Measurements from ENCODE around the gene NADK.

The NADK gene

DNA sequence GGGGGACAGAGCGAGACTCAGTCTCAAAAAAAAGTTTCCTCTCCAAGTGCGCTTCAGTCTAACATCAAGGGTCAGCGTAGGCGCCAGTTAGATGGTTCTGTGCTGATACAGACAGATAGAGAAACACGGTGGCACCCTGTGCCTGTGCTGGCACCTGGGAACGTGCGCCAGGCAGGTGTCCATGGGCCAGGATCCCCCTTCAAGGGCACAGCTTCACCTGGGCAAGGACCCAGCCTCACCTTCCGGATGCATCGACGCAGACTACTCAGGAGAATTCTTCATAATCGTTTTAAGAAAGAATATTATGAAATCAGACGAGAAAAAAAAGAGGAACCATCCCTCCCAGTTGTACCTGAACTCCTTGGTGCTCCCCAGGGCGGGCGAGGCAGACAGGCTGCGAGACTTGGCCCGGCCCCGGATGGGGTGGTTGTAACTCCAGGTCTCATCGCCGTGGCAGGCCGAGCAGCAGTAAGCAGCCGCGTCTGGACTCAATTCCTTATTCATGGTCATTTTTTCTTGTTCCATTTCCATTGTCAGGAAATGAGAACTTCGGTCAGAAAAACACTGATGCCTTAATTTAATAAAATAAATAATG is 13.3 kb downstream of the NADK start:
- no peak overlapping the region for H3K4me2 ChIP-seq (ENCODE audit: low read length)
- WGBS (ENCODE audit: extremely low coverage, insufficient coverage, low lambda C conversion rate), result no CpG with 5 or more reads among the region's 23 CpGs
- no peak overlapping the region for H4K8ac ChIP-seq (ENCODE audit: low read depth, low read length)

GRCh38 chr1:1763657-1764621 is 14.3 kb downstream of the NADK start:
- no peak overlapping the region for H2BK5ac ChIP-seq (ENCODE audit: low read length)
- H2BK120ac ChIP-seq (ENCODE audit: low read depth, low read length), result no peak overlapping the region
- no peak overlapping the region for H3K23ac ChIP-seq (ENCODE audit: low read length)
- no peak overlapping the region for H4K5ac ChIP-seq (ENCODE audit: low read length)
- no peak overlapping the region for H3K4ac ChIP-seq (ENCODE audit: low read depth, low read length)
- H2BK15ac ChIP-seq (replicated peaks; ENCODE audit: low read depth), result no peak overlapping the region
- H3K9ac ChIP-seq (ENCODE audit: low read length), result no peak overlapping the region
- no peaks in the 10 kb centered on the region for H3K36me3 ChIP-seq (ENCODE audit: control insufficient read depth, insufficient read depth, low read length)
- no peak overlapping the region for H3K27ac ChIP-seq (ENCODE audit: low read depth, low read length)
- no peaks in the 10 kb centered on the region for H3K4me1 ChIP-seq (ENCODE audit: control insufficient read depth, low read depth, low read length)
- WGBS (ENCODE audit: extremely low coverage, insufficient coverage, low lambda C conversion rate), result no CpG with 5 or more reads among the region's 32 CpGs
- H3K4me3 ChIP-seq (ENCODE audit: low read length), result no peak overlapping the region
- DNase-seq, result no peak
- no peak overlapping the region for H2AK5ac ChIP-seq (ENCODE audit: low read length)
- H3K27me3 ChIP-seq (ENCODE audit: insufficient read depth, low read length, poor library complexity), result no peaks in the 10 kb centered on the region
- H3K56ac ChIP-seq (ENCODE audit: low read length), result no peak overlapping the region
- H3K79me1 ChIP-seq (ENCODE audit: low read length), result peaks cover 10% of the 10 kb centered on the region
- no peak overlapping the region for H3K4me2 ChIP-seq (ENCODE audit: low read length)
- no peak overlapping the region for H4K8ac ChIP-seq (ENCODE audit: low read depth, low read length)
- H3K79me2 ChIP-seq (ENCODE audit: control insufficient read depth, insufficient read depth, low read length), result peaks cover 19% of the 10 kb centered on the region
- no peak overlapping the region for H3K18ac ChIP-seq (ENCODE audit: low read length)

More for the DNA sequence above, 13.3 kb downstream of the NADK start:
- Histone ChIP-seq H3K4me1 (ENCODE audit: control insufficient read depth, low read depth, low read length) (no peaks in the 10 kb centered on the region), H3K9ac (ENCODE audit: low read length) (no peak overlapping the region), H3K18ac (ENCODE audit: low read length) (no peak overlapping the region), H3K23ac (ENCODE audit: low read length) (no peak overlapping the region), H3K4me3 (ENCODE audit: low read length) (no peak overlapping the region), H2BK120ac (ENCODE audit: low read depth, low read length) (no peak overlapping the region), H3K56ac (ENCODE audit: low read length) (no peak overlapping the region), H3K27me3 (ENCODE audit: insufficient read depth, low read length, poor library complexity) (no peaks in the 10 kb centered on the region), H3K79me1 (ENCODE audit: low read length) (peaks cover 10% of the 10 kb centered on the region), H4K5ac (ENCODE audit: low read length) (no peak overlapping the region), H2BK5ac (ENCODE audit: low read length) (no peak overlapping the region), H3K4ac (ENCODE audit: low read depth, low read length) (no peak overlapping the region), H2BK15ac (replicated peaks; ENCODE audit: low read depth) (no peak overlapping the region), H3K36me3 (ENCODE audit: control insufficient read depth, insufficient read depth, low read length) (no peaks in the 10 kb centered on the region), H2AK5ac (ENCODE audit: low read length) (no peak overlapping the region), H3K79me2 (ENCODE audit: control insufficient read depth, insufficient read depth, low read length) (peaks cover 21% of the 10 kb centered on the region), H3K27ac (ENCODE audit: low read depth, low read length) (no peak overlapping the region)
- no peak for DNase-seq

DNA sequence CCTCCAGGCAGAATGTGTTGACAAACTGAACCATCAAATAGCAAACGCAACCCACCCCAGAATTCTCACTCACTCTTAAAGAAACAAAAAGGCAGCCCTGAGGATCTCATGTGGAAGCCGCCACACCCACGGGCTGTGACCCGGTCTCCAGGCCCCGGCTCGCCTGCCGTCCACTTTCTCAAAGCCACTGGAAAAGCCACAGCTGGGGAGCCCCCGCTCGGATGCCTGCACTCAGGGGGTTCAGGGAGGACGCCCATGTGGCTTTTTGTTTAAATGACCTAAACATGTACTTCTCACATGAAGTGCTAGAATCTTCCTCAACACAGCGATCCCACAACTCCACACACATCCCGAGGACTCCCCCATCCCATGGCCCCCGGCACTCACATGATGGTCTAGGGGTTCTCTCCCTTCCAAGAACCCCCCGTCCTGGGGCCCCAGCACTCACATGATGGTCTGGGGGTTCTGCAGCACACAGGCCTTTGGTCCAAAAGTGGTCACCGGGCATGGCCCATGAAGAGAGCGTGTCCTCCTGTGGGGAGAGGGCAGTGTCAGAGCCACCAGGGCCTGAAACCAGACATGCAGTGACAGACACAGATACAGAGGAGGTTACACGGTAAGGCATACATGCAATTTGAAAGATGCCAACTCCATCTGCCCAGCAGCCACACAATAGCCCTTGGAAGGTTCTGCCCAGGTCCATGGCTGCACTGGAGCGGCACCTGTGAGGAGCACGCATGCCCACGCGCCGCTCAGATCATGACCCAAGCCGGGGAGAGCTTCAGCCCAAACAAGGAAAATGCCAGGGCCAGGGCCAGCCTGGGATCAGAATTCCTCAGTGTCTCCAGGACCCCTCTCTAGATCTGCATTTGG is 16.5 kb downstream of the NADK start:
- H3K4me1 ChIP-seq (ENCODE audit: control insufficient read depth, low read depth, low read length), result no peaks in the 10 kb centered on the region
- H3K18ac ChIP-seq (ENCODE audit: low read length), result no peak overlapping the region
- no peak overlapping the region for H3K4ac ChIP-seq (ENCODE audit: low read depth, low read length)
- H2AK5ac ChIP-seq (ENCODE audit: low read length), result no peak overlapping the region
- peaks cover 4% of the 10 kb centered on the region for H3K79me1 ChIP-seq (ENCODE audit: low read length)
- no peak overlapping the region for H2BK15ac ChIP-seq (replicated peaks; ENCODE audit: low read depth)
- no peak overlapping the region for H2BK120ac ChIP-seq (ENCODE audit: low read depth, low read length)
- H3K27me3 ChIP-seq (ENCODE audit: insufficient read depth, low read length, poor library complexity), result no peaks in the 10 kb centered on the region
- no peak overlapping the region for H3K56ac ChIP-seq (ENCODE audit: low read length)
- no peak for DNase-seq
- H4K5ac ChIP-seq (ENCODE audit: low read length), result no peak overlapping the region
- H3K4me3 ChIP-seq (ENCODE audit: low read length), result no peak overlapping the region
- H2BK5ac ChIP-seq (ENCODE audit: low read length), result no peak overlapping the region
- no peaks in the 10 kb centered on the region for H3K36me3 ChIP-seq (ENCODE audit: control insufficient read depth, insufficient read depth, low read length)
- peaks cover 2% of the 10 kb centered on the region for H3K79me2 ChIP-seq (ENCODE audit: control insufficient read depth, insufficient read depth, low read length)
- no peak overlapping the region for H3K9ac ChIP-seq (ENCODE audit: low read length)
- H3K23ac ChIP-seq (ENCODE audit: low read length), result no peak overlapping the region
- no peak overlapping the region for H3K4me2 ChIP-seq (ENCODE audit: low read length)
- H4K8ac ChIP-seq (ENCODE audit: low read depth, low read length), result no peak overlapping the region
- no peak overlapping the region for H3K27ac ChIP-seq (ENCODE audit: low read depth, low read length)
- WGBS (ENCODE audit: extremely low coverage, insufficient coverage, low lambda C conversion rate), result no CpG with 5 or more reads among the region's 23 CpGs

DNA sequence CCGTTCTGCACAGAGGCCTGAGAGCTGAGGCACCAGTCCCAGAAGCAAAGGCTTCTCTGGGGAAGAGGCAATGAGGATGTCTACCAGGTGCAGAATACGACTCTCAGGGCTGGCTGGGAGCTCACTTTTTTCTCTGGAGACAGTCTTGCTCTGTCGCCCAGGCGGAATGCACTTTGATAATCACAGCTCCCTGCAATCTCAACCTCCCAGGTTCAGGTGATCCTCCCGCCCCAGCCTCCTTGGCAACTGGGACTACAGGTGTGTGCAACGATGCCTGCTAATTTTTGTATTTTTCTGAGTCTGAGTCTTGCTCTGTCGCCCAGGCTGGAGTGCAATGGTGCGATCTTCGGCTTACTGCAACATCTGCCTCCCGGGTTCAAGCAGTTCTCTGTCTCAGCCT is 17.6 kb downstream of the NADK start:
- H3K27me3 ChIP-seq (ENCODE audit: insufficient read depth, low read length, poor library complexity), result no peaks in the 10 kb centered on the region
- no peak overlapping the region for H3K18ac ChIP-seq (ENCODE audit: low read length)
- H4K5ac ChIP-seq (ENCODE audit: low read length), result no peak overlapping the region
- no CpG with 5 or more reads among the region's 10 CpGs for WGBS (ENCODE audit: extremely low coverage, insufficient coverage, low lambda C conversion rate)
- H3K4me2 ChIP-seq (ENCODE audit: low read length), result no peak overlapping the region
- no peak overlapping the region for H3K4ac ChIP-seq (ENCODE audit: low read depth, low read length)
- H2BK5ac ChIP-seq (ENCODE audit: low read length), result no peak overlapping the region
- H3K4me3 ChIP-seq (ENCODE audit: low read length), result no peak overlapping the region
- no peak overlapping the region for H2BK120ac ChIP-seq (ENCODE audit: low read depth, low read length)
- no peak overlapping the region for H3K23ac ChIP-seq (ENCODE audit: low read length)
- no peaks in the 10 kb centered on the region for H3K79me2 ChIP-seq (ENCODE audit: control insufficient read depth, insufficient read depth, low read length)
- peaks cover 4% of the 10 kb centered on the region for H3K79me1 ChIP-seq (ENCODE audit: low read length)
- H3K36me3 ChIP-seq (ENCODE audit: control insufficient read depth, insufficient read depth, low read length), result peaks cover 3% of the 10 kb centered on the region
- no peaks in the 10 kb centered on the region for H3K4me1 ChIP-seq (ENCODE audit: control insufficient read depth, low read depth, low read length)
- DNase-seq, result no peak
- no peak overlapping the region for H3K9ac ChIP-seq (ENCODE audit: low read length)
- H3K56ac ChIP-seq (ENCODE audit: low read length), result no peak overlapping the region
- H2BK15ac ChIP-seq (replicated peaks; ENCODE audit: low read depth), result no peak overlapping the region
- H2AK5ac ChIP-seq (ENCODE audit: low read length), result no peak overlapping the region
- no peak overlapping the region for H4K8ac ChIP-seq (ENCODE audit: low read depth, low read length)
- H3K27ac ChIP-seq (ENCODE audit: low read depth, low read length), result no peak overlapping the region

GRCh38 chr1:1760345-1760650 is 18.0 kb downstream of the NADK start:
- Histone ChIP-seq H3K79me1 (ENCODE audit: low read length) (peaks cover 4% of the 10 kb centered on the region), H3K4me2 (ENCODE audit: low read length) (no peak overlapping the region), H4K5ac (ENCODE audit: low read length) (no peak overlapping the region), H3K79me2 (ENCODE audit: control insufficient read depth, insufficient read depth, low read length) (no peaks in the 10 kb centered on the region), H3K56ac (ENCODE audit: low read length) (no peak overlapping the region), H3K4me1 (ENCODE audit: control insufficient read depth, low read depth, low read length) (no peaks in the 10 kb centered on the region), H3K4me3 (ENCODE audit: low read length) (no peak overlapping the region), H3K23ac (ENCODE audit: low read length) (no peak overlapping the region), H3K27me3 (ENCODE audit: insufficient read depth, low read length, poor library complexity) (no peaks in the 10 kb centered on the region), H2AK5ac (ENCODE audit: low read length) (no peak overlapping the region), H3K27ac (ENCODE audit: low read depth, low read length) (no peak overlapping the region), H3K4ac (ENCODE audit: low read depth, low read length) (no peak overlapping the region), H3K18ac (ENCODE audit: low read length) (no peak overlapping the region), H2BK120ac (ENCODE audit: low read depth, low read length) (no peak overlapping the region), H3K9ac (ENCODE audit: low read length) (no peak overlapping the region), H3K36me3 (ENCODE audit: control insufficient read depth, insufficient read depth, low read length) (peaks cover 3% of the 10 kb centered on the region), H2BK15ac (replicated peaks; ENCODE audit: low read depth) (no peak overlapping the region), H2BK5ac (ENCODE audit: low read length) (no peak overlapping the region), H4K8ac (ENCODE audit: low read depth, low read length) (no peak overlapping the region)
- WGBS (ENCODE audit: extremely low coverage, insufficient coverage, low lambda C conversion rate), result no CpG with 5 or more reads among the region's 20 CpGs
- DNase-seq, result no peak

Measured in mesendoderm (in vitro differentiated cells).